ENCODE results near the gene ABTB1.

GRCh38 chr3:127685708-127686511 lies 13.2 kb downstream of the ABTB1 start:
- TF ChIP-seq CTCF (IDR thresholded peaks at IDR 0.05), result no peak
- TF ChIP-seq ZFX (IDR thresholded peaks at IDR 0.05; ENCODE audit: borderline replicate concordance), result no peak
